ENCODE results near the gene SOX13. TPM values are rescaled to one million over a fixed set of nuclear protein-coding genes. Genes with fewer than 3 reads are reported as not detected.

Gene SOX13
- total and polyA plus RNA-seq, 2 of the 4 experiments (the other 2 are of a cell fraction), result 0.54 to 3.5 TPM

GRCh38 chr1:204033306-204033705 is 39.6 kb upstream of the SOX13 start:
- H4K8ac ChIP-seq (ENCODE audit: low read depth in 2 of 2, low read length in 2 of 2), result no peak overlapping the region
- H2AK9ac ChIP-seq (replicated peaks; ENCODE audit: low read depth, low read length, poor library complexity), result no peak overlapping the region
- CTCF ChIA-PET, result interaction anchor here (0.8 kb wide), 1 partner anchor 26 kb away, joined by 4 read pairs; no protein-coding TSS in a partner anchor

More at GRCh38 chr1:204033306-204033705, 39.6 kb upstream of the SOX13 start:
- Histone ChIP-seq H3K4me2 (ENCODE audit: low read depth, low read length) (no peak overlapping the region), H2AK5ac (ENCODE audit: low read depth, low read length) (no peak overlapping the region), H3K4ac (ENCODE audit: low read depth, low read length) (no peak overlapping the region), H3K27me3 (ENCODE audit: control insufficient read depth, insufficient read depth, low read length) (peaks cover 23% of the 10 kb centered on the region), H3K36me3 (ENCODE audit: control insufficient read depth, insufficient read depth, low read length) (no peaks in the 10 kb centered on the region), H2BK120ac (ENCODE audit: low read depth, low read length) (no peak overlapping the region), H3K23ac (ENCODE audit: low read depth, low read length) (no peak overlapping the region), H3K27ac (ENCODE audit: insufficient read depth, low read length) (no peak overlapping the region), H2AFZ (replicated peaks; ENCODE audit: low read length, poor library complexity) (no peak overlapping the region), H3K4me3 (ENCODE audit: insufficient read depth, low read depth, low read length) (no peak overlapping the region), H3K18ac (ENCODE audit: low read depth, low read length) (no peak overlapping the region), H4K5ac (ENCODE audit: low read depth, low read length) (no peak overlapping the region), H4K91ac (ENCODE audit: insufficient read depth, low read depth, low read length) (no peak overlapping the region), H3K14ac (replicated peaks; ENCODE audit: low read depth, low read length) (no peak overlapping the region), H2BK5ac (ENCODE audit: low read depth, low read length, poor library complexity, severe bottlenecking) (no peak overlapping the region), H3K9me1 (ENCODE audit: insufficient read depth, low read length) (no peaks in the 10 kb centered on the region), H3K9me3 (ENCODE audit: control insufficient read depth, insufficient read depth, low read length) (no peaks in the 10 kb centered on the region), H3K79me1 (ENCODE audit: low read depth in 1 of 2, low read length in 2 of 2) (no peaks in the 10 kb centered on the region), H4K20me1 (ENCODE audit: insufficient read depth, low read length) (no peaks in the 10 kb centered on the region), H2BK20ac (ENCODE audit: low read depth, low read length) (no peak overlapping the region), H3K4me1 (ENCODE audit: control insufficient read depth, insufficient read depth, low read length) (no peaks in the 10 kb centered on the region), H3K56ac (ENCODE audit: extremely low read depth, insufficient read depth, low read length) (no peak overlapping the region), H2BK15ac (ENCODE audit: low read depth, low read length) (no peak overlapping the region), H3K9ac (ENCODE audit: low read depth, low read length) (no peak overlapping the region)
- dilution Hi-C loops (cut with HindIII; ENCODE audit: low sequenced_read_pairs, unreplicated experiment), result no loop called here
- TF ChIP-seq RCOR1 (IDR thresholded peaks at IDR 0.05; ENCODE audit: insufficient replicate concordance, low read length) (no peak), CEBPB (IDR thresholded peaks at IDR 0.05; ENCODE audit: low read depth, low read length) (peak; percentile 60)
- no TSS peak for BruUV-seq (replicated peaks)
- in situ Hi-C loops (cut with MboI; ENCODE audit: low sequenced_read_pairs), result no loop called here
- WGBS, 2 experiments (ENCODE audit: extremely low coverage in 2 of 2, insufficient read length in 1 of 2), result 44% methylated on average over 1 of the region's 1 CpG; no CpG with 5 or more reads in 1 of the 2 experiments
- intact Hi-C loops (cut with micrococcal nuclease), result loop anchor here (5.0 kb wide), 1 partner anchor 86 kb away; no protein-coding TSS in a partner anchor
- POLR2A ChIA-PET (ENCODE audit: unreplicated experiment), result no interaction called here
- ATAC-seq (ENCODE audit: low read depth) (no peak), DNase-seq (no peak)
